HUDEP-2 (cell line): ENCODE data around the gene CDKN2AIPNL.

ENCODE experiments used
- DNase-seq, 76 experiments: peaks; one replicate each; lab custom pipeline; 2025; ENCODE audit not compliant: unreplicated experiment in 76 of 76; lab: John Stamatoyannopoulos, UW

Gene CDKN2AIPNL, protein sequence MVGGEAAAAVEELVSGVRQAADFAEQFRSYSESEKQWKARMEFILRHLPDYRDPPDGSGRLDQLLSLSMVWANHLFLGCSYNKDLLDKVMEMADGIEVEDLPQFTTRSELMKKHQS

DNA sequence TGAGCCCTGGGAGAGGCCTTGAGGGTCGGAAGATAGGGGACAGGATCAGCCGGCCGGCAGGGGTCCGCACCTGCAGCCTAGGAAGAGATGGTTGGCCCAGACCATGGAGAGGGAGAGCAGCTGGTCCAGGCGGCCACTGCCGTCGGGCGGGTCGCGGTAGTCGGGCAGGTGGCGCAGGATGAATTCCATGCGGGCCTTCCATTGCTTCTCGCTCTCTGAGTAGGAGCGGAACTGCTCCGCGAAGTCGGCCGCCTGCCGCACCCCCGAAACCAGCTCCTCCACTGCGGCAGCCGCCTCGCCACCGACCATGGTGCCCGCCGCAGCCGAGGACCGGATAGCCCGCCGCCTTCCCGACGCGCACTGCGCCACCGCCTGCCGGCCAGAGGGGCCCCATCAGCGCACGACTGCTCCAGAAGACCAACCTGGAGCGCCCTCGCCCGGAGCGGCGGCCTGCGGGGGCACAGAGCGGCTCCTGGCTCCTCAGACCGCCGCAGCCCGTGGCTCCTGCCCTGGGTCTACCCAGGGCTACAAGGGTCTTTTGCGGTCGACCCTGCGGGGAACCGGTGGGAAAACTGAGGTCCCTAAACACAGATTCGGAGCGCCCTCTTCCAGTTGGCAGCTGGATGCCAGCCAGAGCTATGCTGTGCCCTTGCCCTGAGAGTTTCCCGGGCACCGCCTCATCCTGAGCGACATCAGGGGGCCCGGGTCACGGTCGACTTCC, at the start of gene CDKN2AIPNL:
Gene CDKN2AIPNL (minus strand): TSS at position 336 of the 721 bp plus-strand sequence. CDS start 27 bp downstream, at position 309.
- DNase-seq = peak in 73 of 76 experiments; percentile 25 to 89 (median 77)

DNA sequence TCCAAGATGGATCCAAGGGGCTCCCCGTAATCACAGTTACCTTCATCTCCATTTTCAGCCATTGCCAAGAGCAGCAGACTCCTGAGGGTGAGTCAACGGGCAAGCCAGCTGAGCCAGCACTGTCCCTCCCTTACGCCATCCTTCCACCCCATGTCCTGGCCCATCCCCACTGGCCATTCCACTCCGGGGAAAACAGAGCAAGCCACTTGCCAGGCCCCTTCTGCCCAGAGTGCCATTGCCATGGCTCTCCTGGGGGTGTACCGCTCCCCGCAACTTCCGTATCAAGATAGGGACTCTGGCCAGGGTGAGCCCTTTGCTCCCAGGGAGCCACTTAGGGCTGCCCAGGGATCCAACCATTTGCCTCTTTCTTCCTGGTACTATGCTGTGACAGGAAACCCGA, 48.9 kb upstream of the CDKN2AIPNL start:
- no peak for DNase-seq

DNA sequence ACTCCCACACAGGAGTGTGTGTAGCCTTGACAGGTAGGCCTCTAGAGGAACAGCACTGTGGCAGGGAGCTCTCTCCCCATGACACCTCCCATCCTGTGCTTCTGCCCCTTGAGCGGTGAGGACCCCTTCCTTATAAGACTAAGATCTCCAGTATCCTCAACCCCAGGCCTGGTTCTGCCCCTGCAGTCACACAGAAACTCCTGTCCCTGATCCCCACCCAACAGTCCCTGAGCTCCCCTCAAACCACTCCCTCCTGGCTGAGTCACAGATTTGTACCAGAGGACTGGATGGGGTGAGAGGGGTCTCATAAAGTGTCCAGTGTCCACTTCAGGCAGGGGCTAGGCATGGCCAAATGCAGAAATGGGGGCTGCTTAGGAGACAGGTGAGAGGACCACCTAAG, 47.8 kb upstream of the CDKN2AIPNL start:
- no peak for DNase-seq

DNA sequence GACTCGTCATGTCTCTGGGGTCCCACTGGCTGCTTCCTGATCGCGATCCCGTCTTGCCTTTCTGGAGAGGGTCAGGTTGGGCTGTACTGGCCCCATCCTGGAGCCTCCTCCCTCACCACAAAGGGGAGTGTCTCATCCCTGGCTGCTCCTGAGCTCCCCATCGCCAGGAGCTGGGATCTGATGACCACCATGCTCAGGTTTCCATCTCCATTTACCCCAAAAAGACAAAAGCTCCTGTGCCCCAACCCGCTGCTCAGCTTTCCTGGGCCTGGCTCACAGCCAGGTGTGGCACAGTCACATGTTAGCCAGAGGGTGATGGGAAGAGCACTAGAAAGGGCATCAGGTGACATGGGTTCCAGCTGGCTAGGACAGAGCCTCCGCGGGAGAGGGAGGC, 47.3 kb upstream of the CDKN2AIPNL start:
- DNase-seq = no peak

DNA sequence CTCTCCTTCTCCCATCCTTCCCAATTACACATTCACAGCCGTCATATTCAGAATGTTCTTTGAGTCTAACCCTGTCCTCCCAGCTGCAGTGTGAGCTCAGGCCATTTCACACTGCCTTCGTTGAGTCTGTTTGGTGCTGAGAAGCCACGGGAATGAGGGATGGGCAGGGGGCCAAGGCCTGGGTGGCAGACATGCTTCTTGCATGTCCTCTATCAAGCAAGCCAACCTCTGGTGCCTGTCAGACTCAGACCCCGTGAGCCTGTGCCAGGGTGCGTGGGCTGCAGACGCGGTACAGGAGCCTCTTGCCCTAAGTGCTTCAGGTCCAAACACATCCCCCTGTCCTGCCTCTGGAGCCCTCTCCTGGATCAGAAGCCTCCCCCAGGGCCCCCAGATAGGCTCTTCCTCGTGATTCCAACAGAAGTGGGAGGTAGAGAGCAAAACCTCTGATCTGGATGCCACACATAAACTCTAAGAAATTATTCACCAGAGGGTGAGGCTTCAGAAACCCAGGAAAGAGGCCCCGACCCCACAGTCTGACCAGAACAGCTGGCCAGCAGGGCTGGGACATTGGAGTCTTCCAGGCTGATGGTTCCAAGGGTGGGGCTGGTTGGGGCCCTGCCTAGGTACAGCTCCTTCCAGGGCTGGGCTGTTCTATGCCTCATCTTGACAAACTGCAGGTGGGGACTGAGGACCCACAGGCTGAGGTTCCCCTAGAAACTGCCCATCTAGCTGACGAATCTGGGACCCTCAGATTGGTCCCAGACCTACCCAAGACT, 46.7 kb upstream of the CDKN2AIPNL start:
- DNase-seq = peak in 10 of 76 experiments; percentile 5 to 44 (median 23)

DNA sequence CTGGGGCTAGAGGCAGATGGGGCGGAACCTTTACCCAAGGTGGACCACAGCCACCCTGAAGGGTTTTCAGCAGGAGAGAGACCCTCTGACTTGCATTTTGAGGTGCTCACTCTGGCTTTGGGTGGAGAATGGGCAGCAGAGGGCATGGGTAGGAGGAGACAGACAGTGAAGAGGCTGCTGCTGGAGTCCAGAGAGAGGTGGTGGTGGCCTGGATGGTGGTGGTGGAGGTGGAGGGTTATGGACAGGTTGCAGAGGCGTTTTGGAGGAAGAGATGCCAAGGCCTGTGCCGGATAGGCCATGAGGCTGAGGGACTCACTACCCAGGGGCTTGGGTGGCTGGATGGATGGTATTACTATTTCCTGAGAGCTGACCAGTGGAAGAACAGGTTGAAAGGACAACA, 46.1 kb upstream of the CDKN2AIPNL start:
- no peak for DNase-seq

DNA sequence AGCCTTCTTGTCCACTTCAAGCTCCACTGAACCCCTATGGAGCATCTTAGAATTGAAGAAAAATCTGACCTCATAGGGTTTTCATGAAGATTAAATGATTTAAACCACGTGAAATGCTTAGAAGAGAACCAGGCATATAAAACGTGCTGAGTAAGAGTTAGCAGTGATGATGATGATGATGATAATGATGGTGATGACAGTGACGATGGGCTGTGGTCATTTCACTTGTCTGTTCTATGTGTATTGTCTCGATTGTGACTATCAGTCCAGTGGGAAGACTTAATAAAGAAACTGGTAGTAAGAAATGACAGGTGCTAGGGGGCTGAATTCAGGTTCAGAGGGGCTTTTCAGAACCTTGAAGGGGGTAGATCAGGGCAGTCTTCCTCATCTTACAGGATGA, 45.1 kb upstream of the CDKN2AIPNL start:
- no peak for DNase-seq

DNA sequence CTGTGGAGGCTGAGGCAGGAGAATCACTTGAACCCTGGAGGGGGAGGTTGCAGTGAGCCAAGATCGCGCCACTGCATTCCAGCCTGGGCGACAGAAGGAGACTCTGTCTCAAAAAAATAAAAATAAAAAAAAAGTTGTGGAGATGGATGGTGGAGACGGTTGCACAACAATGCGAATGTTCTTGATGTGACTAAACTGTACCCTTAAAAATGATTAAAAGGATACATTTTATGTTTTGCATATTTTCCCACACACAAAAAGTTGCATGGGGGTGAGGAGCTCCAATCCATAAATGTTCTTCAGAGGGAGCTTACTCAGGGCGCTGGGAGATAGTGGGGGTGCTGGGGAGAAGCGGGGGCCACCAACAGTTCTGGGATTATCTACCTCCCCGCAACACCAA, 43.8 kb upstream of the CDKN2AIPNL start:
- DNase-seq = no peak

DNA sequence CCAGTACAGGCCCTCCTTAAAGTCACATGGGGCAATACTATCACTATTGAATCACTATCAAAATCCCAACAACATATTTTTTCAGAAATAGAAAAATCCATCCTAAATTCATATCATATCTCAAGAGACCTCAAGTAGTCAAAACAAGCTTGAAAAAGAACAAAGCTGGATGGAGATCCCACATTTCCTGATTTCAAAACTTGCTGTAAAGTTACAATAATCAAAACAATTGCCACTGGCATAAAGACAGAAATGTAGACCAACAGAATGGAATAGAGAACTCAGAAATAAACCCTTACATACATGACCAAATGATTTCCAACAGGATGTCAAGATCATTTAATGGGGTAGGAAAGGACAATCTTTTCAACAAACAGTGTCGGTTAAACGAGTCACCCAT, 41.3 kb upstream of the CDKN2AIPNL start:
- DNase-seq = no peak

DNA sequence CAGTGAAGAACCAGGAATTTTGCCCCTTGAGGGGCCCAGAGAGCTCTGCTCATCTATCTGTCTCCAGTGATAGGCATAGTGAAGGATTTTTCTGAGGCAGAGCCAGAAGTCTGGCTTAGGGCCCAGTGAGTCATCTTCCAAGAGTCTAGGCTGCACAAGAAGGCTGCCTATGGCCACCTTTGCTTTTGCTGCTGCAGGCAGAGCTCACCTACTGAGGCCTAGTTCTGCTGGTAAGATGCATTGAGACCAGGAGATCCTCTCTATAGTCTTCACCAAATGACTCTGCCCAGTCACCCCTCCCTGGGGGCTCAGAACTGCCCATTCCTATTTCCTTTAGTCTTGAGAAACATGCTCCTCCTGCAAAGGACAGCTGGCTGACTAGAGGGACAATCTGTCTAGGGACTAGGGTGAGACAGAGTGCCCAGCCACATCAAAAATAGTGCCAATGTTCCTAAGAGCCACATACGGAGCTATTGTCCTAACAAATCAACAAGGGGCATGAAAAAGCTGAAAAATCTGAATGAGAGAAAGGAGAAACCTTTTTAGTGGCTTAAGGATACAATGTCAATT, 40.3 kb upstream of the CDKN2AIPNL start:
- DNase-seq = peak in 69 of 76 experiments; percentile 11 to 74 (median 49)

DNA sequence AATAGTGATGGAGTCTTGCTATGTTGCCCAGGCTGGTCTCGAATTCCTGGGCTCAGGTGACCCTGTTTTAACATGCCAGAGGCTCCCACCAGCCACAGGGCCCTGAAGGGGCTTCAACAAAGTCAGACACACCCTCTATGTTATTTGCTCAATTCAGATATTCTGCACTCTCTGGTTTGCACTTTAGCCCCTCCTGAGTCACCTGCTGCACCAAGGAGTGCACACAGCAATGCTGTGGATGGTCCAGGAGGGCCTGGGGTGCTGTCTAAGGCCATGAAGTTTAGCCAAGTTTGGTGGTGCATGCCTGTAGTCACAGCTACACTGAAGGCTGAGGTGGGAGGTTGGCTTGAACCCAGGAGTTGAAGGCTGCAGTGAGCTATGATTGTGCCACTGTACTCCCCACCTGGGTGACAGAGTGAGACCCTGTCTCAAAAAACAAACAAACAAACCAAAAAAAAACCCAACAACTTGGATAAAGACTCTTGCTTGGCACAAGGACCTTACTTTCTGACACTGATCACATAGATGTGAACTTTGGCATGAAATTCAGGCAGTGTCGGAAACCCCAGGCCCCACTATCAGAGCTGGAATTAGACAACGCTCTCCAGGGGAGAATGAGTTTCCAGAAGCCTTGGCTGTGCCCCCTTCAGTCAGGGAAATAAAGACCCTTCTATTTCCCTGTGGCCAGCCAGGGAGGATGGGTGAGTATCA, 39.7 kb upstream of the CDKN2AIPNL start:
- no peak for DNase-seq

DNA sequence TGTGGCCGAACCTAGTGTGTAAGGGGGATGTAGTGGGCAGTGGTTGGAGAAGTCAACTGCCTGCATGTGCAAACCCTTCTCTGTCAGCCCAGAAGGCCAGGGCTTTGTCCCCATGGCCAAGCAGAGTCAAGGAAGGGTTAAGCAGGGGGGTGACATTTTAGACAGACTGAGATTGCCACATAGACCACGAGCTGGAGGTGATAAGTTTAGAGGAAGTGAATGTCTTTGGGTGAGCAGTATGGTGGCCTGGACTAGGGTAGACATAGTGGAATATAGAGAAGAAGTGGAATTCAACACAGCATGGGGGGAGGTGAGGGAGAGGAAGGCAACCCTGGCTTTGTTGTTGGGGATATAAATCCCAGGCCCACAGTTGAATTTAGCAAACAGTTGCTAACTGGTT, 38.7 kb upstream of the CDKN2AIPNL start:
- no peak for DNase-seq

DNA sequence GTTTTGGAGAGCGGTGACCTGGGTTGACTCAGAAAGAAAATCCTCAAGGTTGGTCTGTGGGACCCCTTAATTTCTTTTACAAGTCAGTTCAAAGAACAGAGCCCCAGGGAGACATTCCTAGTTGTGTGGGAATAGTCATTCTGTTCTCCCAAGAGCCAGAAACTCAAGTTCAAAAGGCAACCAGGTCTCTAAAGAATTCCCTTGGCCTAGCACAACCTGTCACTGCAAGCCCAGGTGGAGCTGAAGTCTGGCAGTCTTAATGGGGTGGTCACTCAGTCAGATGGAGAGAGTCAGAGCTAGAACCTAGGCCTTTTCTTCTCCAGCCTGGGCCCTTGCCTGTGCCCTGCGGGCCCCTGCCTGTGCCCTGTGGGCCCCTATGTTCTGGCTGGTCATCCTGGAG, 37.5 kb upstream of the CDKN2AIPNL start:
- DNase-seq = no peak

DNA sequence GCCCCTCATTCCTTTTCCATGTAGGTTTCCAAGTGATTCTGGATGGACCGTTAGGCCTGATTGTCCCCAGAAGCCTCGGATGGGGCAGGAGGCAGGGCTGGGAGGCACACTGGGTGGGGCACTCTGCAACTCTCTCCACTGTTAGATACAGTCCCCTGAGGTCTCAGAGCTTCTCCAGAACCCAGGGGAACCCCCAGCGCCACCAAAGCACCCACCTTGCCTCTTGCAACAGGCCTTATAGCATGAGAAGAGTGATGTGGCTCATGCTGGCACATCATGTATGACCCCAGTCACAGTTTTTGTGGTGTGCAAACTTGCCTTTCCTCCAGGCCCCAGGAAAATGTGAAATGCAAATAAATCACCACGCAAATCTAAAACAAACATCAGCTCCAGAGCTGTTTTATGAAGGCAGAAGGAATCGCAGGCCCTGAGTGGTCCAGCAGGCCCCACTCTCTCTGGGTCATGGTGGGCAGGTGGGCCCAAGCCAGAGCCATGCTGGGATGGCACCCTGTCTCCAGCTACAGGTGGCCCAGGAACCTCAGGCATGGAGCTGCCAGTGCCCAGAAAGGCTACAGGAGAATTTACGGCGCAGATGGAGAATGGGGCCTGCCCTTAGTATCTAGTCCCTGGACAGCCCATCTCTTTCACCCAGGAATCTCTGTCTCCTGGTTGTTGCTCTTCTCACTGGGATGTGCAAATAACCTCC, 36.3 kb upstream of the CDKN2AIPNL start:
- no peak for DNase-seq

DNA sequence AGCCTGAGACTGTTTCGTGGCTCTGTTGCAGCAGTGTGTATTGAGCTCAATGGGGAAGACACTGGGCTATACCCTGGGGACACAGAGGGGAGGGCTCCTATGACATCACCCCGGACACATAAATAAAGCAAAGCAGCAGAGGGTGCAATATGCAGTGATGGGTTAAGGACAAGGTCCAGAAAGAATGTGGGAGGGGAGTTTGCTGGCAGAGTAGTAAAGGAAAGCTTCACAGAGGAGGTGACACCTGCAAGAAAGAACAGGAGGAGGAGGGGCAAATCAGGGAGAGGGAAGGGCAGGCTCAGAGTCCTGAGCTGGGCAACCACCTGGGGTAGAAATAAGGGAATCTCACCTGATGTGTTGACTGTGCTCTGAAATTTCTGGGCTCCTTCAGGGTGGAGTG, 35.3 kb upstream of the CDKN2AIPNL start:
- DNase-seq = no peak

DNA sequence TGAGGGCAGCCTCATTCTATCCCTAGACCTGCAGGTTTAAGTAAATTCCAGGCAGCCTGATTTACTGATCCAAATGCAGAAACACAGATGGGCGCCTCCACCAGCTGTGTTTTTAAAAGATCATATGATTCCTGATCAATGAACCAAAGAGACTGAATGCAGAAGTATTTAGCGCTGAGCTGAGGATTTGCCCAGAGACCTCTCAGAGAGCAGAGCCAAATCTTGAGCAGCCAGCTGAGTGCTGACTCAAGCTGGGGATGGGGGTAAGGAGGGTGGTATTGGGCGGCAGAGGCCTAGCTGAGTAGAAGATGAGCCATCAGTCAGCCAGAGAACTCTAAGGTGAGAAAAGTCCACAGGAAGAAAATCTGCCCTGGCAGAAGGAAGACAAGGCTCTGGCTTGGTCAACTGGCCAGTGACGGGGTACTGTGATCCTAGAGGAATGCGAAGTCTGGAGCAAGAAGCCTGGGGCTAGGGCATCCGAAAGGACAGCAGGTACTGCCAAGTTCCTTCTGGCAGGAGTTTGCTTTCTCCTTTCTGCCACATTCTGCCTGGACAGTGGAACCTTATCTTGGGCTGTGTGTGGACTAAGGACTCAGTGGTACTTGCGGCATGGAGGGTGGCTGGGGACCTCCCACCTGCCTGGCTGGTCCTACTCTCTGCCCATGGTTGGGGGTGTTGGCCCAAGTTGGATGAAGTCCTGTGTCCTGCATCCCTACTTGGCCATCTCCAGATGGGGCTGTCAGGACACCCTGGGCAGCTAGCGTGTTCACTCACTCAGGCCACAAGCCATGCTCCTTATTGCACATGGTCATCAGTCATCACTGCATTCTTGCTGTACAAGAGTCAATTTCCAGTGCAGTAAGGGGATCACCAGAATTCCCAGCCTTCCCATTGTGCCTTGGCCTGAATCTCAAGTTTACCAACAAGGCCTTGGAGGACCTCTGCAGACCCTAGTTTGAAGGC, 34.5 kb upstream of the CDKN2AIPNL start:
- DNase-seq = no peak

DNA sequence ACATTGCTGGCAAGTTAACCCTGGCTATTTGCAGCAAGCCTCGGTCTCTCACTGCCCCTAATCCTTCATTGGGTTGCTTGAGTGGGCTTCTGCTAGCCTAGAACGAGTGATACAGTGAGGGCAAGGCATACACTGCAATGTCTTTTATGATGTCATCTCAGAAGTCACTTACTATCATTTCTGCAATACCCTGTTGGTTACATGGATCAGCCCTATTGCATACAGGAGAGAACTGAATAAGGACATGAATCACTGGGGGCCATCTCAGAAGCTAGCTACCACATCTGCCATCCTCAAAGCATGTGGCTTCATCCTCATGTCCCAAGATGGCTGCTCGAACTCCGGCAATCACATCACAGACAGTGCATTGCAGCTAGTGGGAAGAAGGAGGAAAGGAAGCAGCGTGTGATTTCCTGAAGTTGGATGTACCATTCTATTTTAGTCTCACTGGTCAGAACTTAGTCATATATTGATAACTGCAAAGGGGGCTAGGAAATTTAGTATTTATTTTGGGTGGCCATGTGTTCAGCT, 33.3 kb upstream of the CDKN2AIPNL start:
- no peak for DNase-seq

DNA sequence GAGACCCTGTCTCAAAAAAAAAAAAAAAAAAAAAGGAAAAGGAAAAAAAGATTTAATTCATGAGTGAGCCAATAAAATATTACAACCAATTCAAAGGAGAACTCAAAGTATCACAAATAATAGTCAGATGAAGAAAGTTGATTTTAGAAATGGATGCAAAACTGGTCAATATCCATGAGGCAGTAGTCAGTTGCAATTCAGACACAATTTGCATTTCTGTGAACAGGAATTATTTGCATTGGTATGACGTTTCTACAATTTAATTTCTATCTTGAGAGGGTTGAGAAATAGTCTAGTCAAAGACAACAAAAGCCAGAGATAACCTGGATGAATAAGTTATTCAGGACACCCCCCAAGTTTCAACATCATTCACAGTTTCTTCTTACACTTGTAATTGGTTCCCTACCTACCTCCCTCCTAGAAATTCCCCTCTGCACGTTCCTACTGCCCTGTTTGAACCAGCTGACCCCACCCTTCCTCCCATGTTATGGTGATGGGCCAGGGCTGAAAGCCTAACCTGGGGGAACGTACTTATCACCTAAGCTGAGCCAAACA, 28.6 kb upstream of the CDKN2AIPNL start:
- no peak for DNase-seq

DNA sequence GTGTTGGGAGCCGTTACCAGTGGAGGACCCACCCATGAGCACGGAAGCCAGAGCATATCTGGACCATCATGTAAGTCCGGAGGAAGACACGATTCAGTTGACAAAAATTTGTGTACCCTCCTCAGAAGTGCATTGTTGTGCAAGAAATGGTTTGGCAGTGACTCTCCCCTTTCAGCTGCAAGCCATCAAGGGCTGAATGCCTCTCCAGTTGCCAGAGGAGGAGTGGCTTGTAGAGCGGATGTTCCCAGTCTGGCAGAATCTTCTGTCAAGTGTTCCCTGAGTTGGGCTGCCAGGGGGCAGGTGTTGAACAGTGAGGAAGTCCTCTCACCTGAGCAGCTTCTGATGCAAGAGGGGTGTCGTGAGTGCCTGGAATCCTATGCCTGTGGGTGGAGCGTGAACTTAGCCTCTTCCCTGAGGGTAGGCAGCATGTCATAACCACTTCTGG, 27.6 kb upstream of the CDKN2AIPNL start:
- no peak for DNase-seq
